ENCODE results near the gene MPC1L. TPM values are rescaled to one million over a fixed set of nuclear protein-coding genes. Genes with fewer than 3 reads are reported as not detected.

MPC1L gene
- total RNA-seq, 1 experiment from 2014 or later: not detected

DNA sequence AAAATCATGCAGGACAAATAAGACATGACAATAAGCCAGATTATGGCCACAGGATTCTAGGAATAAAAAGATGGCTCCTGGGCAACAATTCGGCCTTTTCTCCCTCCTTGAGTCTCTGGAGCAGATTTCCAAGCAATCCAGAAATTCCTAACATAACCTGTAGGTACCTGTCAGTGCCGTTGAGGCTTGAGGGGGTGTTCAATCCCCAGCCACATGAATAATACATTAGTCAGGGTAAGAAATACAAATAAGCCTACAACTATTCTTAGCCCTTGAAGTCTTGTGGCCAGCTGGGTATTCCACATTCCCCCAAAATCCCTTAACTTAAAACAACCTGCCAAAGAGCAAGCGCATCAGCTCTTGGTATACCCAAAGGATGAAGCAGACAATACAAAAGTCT is 14.5 kb downstream of the MPC1L start:
- POLR2A ChIA-PET: no interaction called here
- Histone ChIP-seq H3K36me3 (ENCODE audit: control insufficient read depth, insufficient read depth, low read length) (peaks cover 7% of the 10 kb centered on the region), H3K4me3 (ENCODE audit: low read depth in 2 of 2, low read length in 2 of 2) (no peak overlapping the region), H3K9me3 (ENCODE audit: control insufficient read depth, insufficient read depth, low read depth, low read length) (no peaks in the 10 kb centered on the region), H3K4me1 (ENCODE audit: control insufficient read depth, insufficient read depth, low read length) (no peaks in the 10 kb centered on the region), H3K27ac (ENCODE audit: low read length) (no peak overlapping the region), H3K27me3 (ENCODE audit: control insufficient read depth, insufficient read depth, low read length) (no peaks in the 10 kb centered on the region)
- in situ Hi-C loops (cut with HindIII; ENCODE audit: low pct_unique_long_range_greater_than_20kb, low sequenced_read_pairs) (no loop called here), intact Hi-C loops (cut with micrococcal nuclease; ENCODE audit: unreplicated experiment) (no loop called here)
- no TSS peak for BruUV-seq (replicated peaks)
- TF ChIP-seq SIN3A (IDR thresholded peaks at IDR 0.05; ENCODE audit: borderline replicate concordance, insufficient read depth, low read depth, low read length) (no peak), POLR2AphosphoS5 (IDR thresholded peaks at IDR 0.05; ENCODE audit: low read depth, low read length) (no peak), TCF7L2 (IDR thresholded peaks at IDR 0.05; ENCODE audit: low read depth, low read length) (no peak)
- TF ChIP-seq, protein P1, sequence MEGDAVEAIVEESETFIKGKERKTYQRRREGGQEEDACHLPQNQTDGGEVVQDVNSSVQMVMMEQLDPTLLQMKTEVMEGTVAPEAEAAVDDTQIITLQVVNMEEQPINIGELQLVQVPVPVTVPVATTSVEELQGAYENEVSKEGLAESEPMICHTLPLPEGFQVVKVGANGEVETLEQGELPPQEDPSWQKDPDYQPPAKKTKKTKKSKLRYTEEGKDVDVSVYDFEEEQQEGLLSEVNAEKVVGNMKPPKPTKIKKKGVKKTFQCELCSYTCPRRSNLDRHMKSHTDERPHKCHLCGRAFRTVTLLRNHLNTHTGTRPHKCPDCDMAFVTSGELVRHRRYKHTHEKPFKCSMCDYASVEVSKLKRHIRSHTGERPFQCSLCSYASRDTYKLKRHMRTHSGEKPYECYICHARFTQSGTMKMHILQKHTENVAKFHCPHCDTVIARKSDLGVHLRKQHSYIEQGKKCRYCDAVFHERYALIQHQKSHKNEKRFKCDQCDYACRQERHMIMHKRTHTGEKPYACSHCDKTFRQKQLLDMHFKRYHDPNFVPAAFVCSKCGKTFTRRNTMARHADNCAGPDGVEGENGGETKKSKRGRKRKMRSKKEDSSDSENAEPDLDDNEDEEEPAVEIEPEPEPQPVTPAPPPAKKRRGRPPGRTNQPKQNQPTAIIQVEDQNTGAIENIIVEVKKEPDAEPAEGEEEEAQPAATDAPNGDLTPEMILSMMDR (IDR thresholded peaks at IDR 0.05): no peak
- TF ChIP-seq, protein P2, sequence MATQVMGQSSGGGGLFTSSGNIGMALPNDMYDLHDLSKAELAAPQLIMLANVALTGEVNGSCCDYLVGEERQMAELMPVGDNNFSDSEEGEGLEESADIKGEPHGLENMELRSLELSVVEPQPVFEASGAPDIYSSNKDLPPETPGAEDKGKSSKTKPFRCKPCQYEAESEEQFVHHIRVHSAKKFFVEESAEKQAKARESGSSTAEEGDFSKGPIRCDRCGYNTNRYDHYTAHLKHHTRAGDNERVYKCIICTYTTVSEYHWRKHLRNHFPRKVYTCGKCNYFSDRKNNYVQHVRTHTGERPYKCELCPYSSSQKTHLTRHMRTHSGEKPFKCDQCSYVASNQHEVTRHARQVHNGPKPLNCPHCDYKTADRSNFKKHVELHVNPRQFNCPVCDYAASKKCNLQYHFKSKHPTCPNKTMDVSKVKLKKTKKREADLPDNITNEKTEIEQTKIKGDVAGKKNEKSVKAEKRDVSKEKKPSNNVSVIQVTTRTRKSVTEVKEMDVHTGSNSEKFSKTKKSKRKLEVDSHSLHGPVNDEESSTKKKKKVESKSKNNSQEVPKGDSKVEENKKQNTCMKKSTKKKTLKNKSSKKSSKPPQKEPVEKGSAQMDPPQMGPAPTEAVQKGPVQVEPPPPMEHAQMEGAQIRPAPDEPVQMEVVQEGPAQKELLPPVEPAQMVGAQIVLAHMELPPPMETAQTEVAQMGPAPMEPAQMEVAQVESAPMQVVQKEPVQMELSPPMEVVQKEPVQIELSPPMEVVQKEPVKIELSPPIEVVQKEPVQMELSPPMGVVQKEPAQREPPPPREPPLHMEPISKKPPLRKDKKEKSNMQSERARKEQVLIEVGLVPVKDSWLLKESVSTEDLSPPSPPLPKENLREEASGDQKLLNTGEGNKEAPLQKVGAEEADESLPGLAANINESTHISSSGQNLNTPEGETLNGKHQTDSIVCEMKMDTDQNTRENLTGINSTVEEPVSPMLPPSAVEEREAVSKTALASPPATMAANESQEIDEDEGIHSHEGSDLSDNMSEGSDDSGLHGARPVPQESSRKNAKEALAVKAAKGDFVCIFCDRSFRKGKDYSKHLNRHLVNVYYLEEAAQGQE (IDR thresholded peaks at IDR 0.05; ENCODE audit: insufficient read depth in 1 of 2, low read depth in 2 of 2, low read length in 1 of 2): no peak
- ATAC-seq (no peak), DNase-seq (ENCODE audit: low read depth, low spot score) (no peak)
- CTCF ChIA-PET: no interaction called here

DNA sequence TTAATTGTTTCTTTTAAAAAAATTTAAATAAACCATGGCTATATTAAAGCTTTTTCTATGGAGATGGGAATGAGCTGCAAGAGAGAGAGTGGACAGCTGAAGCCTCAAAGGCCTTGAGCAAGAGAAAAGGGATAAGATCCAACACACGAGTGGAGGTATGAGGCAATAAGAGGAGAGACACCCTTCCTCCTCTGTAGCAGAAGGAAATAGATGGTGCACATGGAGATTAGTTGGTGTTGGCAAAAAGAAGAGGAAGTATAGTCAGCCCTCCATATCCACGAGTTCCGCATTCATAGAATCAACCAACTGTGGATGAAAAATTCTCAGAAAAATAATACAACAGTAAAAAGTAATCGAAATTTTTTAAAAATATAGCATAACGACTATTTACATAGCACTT is 20.9 kb downstream of the MPC1L start:
- no peaks in the 10 kb centered on the region for H3K4me1 ChIP-seq (ENCODE audit: control insufficient read depth, insufficient read depth, low read length)
- ChIA-PET POLR2A (no interaction called here), CTCF (interaction anchor here (0.6 kb wide), 1 partner anchor 101 kb away, joined by 3 read pairs; no protein-coding TSS in a partner anchor)
- BruUV-seq (replicated peaks): no TSS peak
- H3K27ac ChIP-seq (ENCODE audit: low read length): no peak overlapping the region
- DNase-seq (ENCODE audit: low read depth, low spot score) (no peak), ATAC-seq (no peak)
- H3K27me3 ChIP-seq (ENCODE audit: control insufficient read depth, insufficient read depth, low read length): no peaks in the 10 kb centered on the region
- H3K9me3 ChIP-seq (ENCODE audit: control insufficient read depth, insufficient read depth, low read depth, low read length): no peaks in the 10 kb centered on the region
- peak overlapping the region in 1 of 2 experiments; percentile 30; a peak in 1 of 4 replicates for H3K4me3 ChIP-seq (ENCODE audit: low read depth in 2 of 2, low read length in 2 of 2)
- intact Hi-C loops (cut with micrococcal nuclease; ENCODE audit: unreplicated experiment) (no loop called here), in situ Hi-C loops (cut with HindIII; ENCODE audit: low pct_unique_long_range_greater_than_20kb, low sequenced_read_pairs) (no loop called here)
- H3K36me3 ChIP-seq (ENCODE audit: control insufficient read depth, insufficient read depth, low read length): no peaks in the 10 kb centered on the region
- TF ChIP-seq POLR2AphosphoS5 (IDR thresholded peaks at IDR 0.05; ENCODE audit: low read depth, low read length) (no peak), TCF7L2 (IDR thresholded peaks at IDR 0.05; ENCODE audit: low read depth, low read length) (no peak), SIN3A (IDR thresholded peaks at IDR 0.05; ENCODE audit: borderline replicate concordance, insufficient read depth, low read depth, low read length) (no peak)
- TF ChIP-seq, protein P2 (IDR thresholded peaks at IDR 0.05; ENCODE audit: insufficient read depth in 1 of 2, low read depth in 2 of 2, low read length in 1 of 2): no peak
- TF ChIP-seq, protein P1 (IDR thresholded peaks at IDR 0.05): no peak
